Vagina (tissue), 2 donors: ENCODE measurements around the gene FSTL4. TPM values are rescaled to one million over a fixed set of nuclear protein-coding genes. Genes with fewer than 3 reads are reported as not detected.

Experiments used
- DNase-seq, 2 donors: peaks; one replicate each; pipeline ENCODE4 v3.0.0-alpha.2; 2017; ENCODE audit errors: extremely low spot score in 2 of 2
- H3K27ac ChIP-seq: fragments of 200-600 bp; sonication (generic); one replicate; pipeline ENCODE4 v1.5.1; 2019
- H3K27me3 ChIP-seq: fragments of 200-600 bp; sonication (generic); one replicate; pipeline ENCODE4 v1.5.1; 2019
- H3K36me3 ChIP-seq, 2 donors: fragments of 200-600 bp; sonication (generic); one replicate each; pipeline ENCODE4 v1.5.1; 2017 to 2019
- H3K4me1 ChIP-seq: fragments of 200-600 bp; sonication (generic); one replicate; pipeline ENCODE4 v1.5.1; 2019
- H3K4me3 ChIP-seq, 2 donors: fragments of 200-600 bp; sonication (generic); 1 replicate in 1 of 2; 2 replicates in 1 of 2; pipeline ENCODE4 v1.5.1; 2016 to 2019
- H3K9me3 ChIP-seq: fragments of 200-600 bp; sonication (generic); one replicate; pipeline ENCODE4 v1.5.1; 2019
- POLR2A ChIP-seq, 2 donors: fragments of 450-650 bp; IDR thresholded peaks; one replicate each; pipeline ENCODE4 v1.6.1; 2017; ENCODE audit warnings: antibody characterized with exemption in 2 of 2, mild to moderate bottlenecking in 2 of 2, moderate library complexity in 2 of 2
- POLR2AphosphoS5 ChIP-seq, 2 donors: sonication (generic); formaldehyde crosslinking; IDR thresholded peaks; one replicate each; pipeline ENCODE4 v1.9.0; 2017; ENCODE audit warnings: antibody characterized with exemption in 2 of 2, mild to moderate bottlenecking in 2 of 2, low read depth in 1 of 2; ENCODE audit not compliant: insufficient read depth in 1 of 2
- intact Hi-C: fragments of 100-400 bp; cut with DNase I; formaldehyde crosslinking; loops from one replicate; pipeline ENCODE4 v1.15.1; 2023
- microRNA-seq: library from miRNA; unstranded; fragments of <30 nt; microRNA quantifications from one replicate; pipeline ENCODE4, GENCODE V29; 2017; ENCODE audit warnings: borderline number of aligned reads, borderline replicate concordance
- small RNA-seq: library from RNA; depleted of rRNA; stranded (forward); fragments of <200 nt; gene quantifications from one replicate; pipeline ENCODE3, GENCODE V24; 2016
- total RNA-seq: library from RNA; depleted of rRNA; stranded (reverse); fragments of >200 nt; gene quantifications from one replicate; pipeline ENCODE4 v1.2.3, GENCODE V29; 2016
- TF ChIP-seq, protein P1 (sequence below), 3 experiments: fragments of 450-650 bp in 2 of 3; fragments of 200-600 bp in 1 of 3; sonication (generic) in 1 of 3; IDR thresholded peaks; one replicate each; pipeline ENCODE4 v1.5.1; 2017 to 2019; ENCODE audit warnings: antibody characterized with exemption in 3 of 3, mild to moderate bottlenecking in 2 of 3, moderate library complexity in 2 of 3

Gene FSTL4
- total RNA-seq, 1 donor from 2014 or later = 3.7 TPM

DNA sequence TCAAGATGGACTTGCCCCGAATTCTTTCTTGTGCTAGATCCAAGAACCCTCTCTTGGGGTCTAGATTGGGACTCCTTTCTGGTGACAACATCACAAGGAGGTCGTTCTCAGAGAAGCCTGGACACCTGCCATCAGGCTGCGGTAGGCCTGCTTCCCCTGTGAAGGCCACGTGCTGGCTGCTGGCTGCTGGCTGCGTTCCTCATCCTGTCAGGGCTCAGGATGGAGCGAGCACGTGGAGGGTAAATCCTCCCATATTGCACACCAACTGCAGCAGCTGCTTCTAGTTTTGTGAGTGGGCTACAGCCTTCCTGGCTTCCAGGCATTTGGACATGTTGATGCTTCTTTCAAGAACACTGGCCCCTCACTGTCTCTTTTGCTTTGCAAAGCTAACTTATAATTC lies 464.9 kb downstream of the FSTL4 start:
- no peak for DNase-seq
- Histone ChIP-seq H3K36me3 (no peaks in the 10 kb centered on the region), H3K27ac (no peak overlapping the region), H3K4me3 (no peak overlapping the region), H3K27me3 (no peaks in the 10 kb centered on the region), H3K9me3 (no peaks in the 10 kb centered on the region), H3K4me1 (no peaks in the 10 kb centered on the region)
- intact Hi-C loops = no loop called here
- TF ChIP-seq, protein P1, sequence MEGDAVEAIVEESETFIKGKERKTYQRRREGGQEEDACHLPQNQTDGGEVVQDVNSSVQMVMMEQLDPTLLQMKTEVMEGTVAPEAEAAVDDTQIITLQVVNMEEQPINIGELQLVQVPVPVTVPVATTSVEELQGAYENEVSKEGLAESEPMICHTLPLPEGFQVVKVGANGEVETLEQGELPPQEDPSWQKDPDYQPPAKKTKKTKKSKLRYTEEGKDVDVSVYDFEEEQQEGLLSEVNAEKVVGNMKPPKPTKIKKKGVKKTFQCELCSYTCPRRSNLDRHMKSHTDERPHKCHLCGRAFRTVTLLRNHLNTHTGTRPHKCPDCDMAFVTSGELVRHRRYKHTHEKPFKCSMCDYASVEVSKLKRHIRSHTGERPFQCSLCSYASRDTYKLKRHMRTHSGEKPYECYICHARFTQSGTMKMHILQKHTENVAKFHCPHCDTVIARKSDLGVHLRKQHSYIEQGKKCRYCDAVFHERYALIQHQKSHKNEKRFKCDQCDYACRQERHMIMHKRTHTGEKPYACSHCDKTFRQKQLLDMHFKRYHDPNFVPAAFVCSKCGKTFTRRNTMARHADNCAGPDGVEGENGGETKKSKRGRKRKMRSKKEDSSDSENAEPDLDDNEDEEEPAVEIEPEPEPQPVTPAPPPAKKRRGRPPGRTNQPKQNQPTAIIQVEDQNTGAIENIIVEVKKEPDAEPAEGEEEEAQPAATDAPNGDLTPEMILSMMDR (IDR thresholded peaks at IDR 0.05) = no peak
- TF ChIP-seq POLR2A (IDR thresholded peaks at IDR 0.05) (no peak), POLR2AphosphoS5 (IDR thresholded peaks at IDR 0.05; ENCODE audit: insufficient read depth in 1 of 2, low read depth in 1 of 2) (no peak)

Small RNA genes within 50 kb of the gene (microRNA-seq; reads per million reads assigned to microRNA genes)
- gene MIR1289-2 = not detected

Small RNA genes within 50 kb of the gene (small RNA-seq; reads per million reads assigned to genes)
- gene MIR1289-2 = not detected
